IMR-90 (cell line): Measurements from ENCODE around the gene PRKAR2A. TPM values are rescaled to one million over a fixed set of nuclear protein-coding genes. Genes with fewer than 3 reads are reported as not detected.

ENCODE experiments used
- ATAC-seq: fragments of 200-7000 bp; cut with Tn5 transposase; 2 replicates; pipeline ENCODE4 v1.9.1; 2020; ENCODE audit warnings: low read depth, mild to moderate bottlenecking, moderate library complexity
- BruUV-seq: library from RNA; stranded (reverse); fragments of 400-500 nt; replicated peaks from 2 replicates; lab custom pipeline; 2021; lab: Mats Ljungman, UMichigan
- CTCF ChIA-PET: fragments of 300-600 bp; formaldehyde crosslinking; extraction: SDS; loops from one replicate; lab custom pipeline; 2021; ENCODE audit warnings: antibody characterized with exemption; lab: Yijun Ruan, JAX
- POLR2A ChIA-PET: fragments of 300-600 bp; sonication (Branson Sonifier 250); formaldehyde crosslinking; loops from one replicate; lab custom pipeline; 2022; ENCODE audit warnings: antibody characterized with exemption; ENCODE audit not compliant: unreplicated experiment; lab: Charles Lee
- DNase-seq: peaks from one replicate; pipeline ENCODE4 v3.0.0; 2013
- H2AFZ ChIP-seq: replicated peaks from 2 replicates; pipeline ENCODE3; 2013; ENCODE audit warnings: low read length, mild to moderate bottlenecking; ENCODE audit not compliant: poor library complexity
- H2AK5ac ChIP-seq: 2 replicates; pipeline ENCODE4 v1.6.1; 2013; ENCODE audit warnings: low read depth, low read length, inconsistent platforms
- H2AK9ac ChIP-seq: replicated peaks from 2 replicates; pipeline ENCODE3; 2013; ENCODE audit warnings: mild to moderate bottlenecking, low read depth, low read length, moderate library complexity; ENCODE audit not compliant: poor library complexity
- H2BK120ac ChIP-seq: 2 replicates; pipeline ENCODE4 v1.6.1; 2013; ENCODE audit warnings: low read depth, low read length, inconsistent platforms
- H2BK15ac ChIP-seq: 3 replicates; pipeline ENCODE4 v1.6.1; 2013; ENCODE audit warnings: low read depth, low read length, inconsistent platforms
- H2BK20ac ChIP-seq: 2 replicates; pipeline ENCODE4 v1.6.1; 2013; ENCODE audit warnings: low read depth, mild to moderate bottlenecking, inconsistent platforms, low read length, moderate library complexity
- H2BK5ac ChIP-seq: 2 replicates; pipeline ENCODE4 v1.6.1; 2013; ENCODE audit warnings: mild to moderate bottlenecking, low read depth, low read length, inconsistent platforms; ENCODE audit not compliant: poor library complexity, severe bottlenecking
- H3K14ac ChIP-seq: replicated peaks from 2 replicates; pipeline ENCODE4 v1.6.1; 2013; ENCODE audit warnings: low read depth, low read length, inconsistent platforms
- H3K18ac ChIP-seq: 2 replicates; pipeline ENCODE4 v1.6.1; 2013; ENCODE audit warnings: low read depth, low read length, control low read depth
- H3K23ac ChIP-seq: 2 replicates; pipeline ENCODE4 v1.6.1; 2013; ENCODE audit warnings: low read depth, low read length, inconsistent platforms
- H3K27ac ChIP-seq: 2 replicates; pipeline ENCODE4 v1.5.1; 2013; ENCODE audit warnings: mild to moderate bottlenecking, control low read depth, low read length; ENCODE audit not compliant: insufficient read depth
- H3K27me3 ChIP-seq: 2 replicates; pipeline ENCODE4 v1.6.1; 2013; ENCODE audit warnings: low read length; ENCODE audit not compliant: control insufficient read depth, insufficient read depth
- H3K36me3 ChIP-seq: 2 replicates; pipeline ENCODE4 v1.6.1; 2013; ENCODE audit warnings: low read length, mixed read lengths; ENCODE audit not compliant: control insufficient read depth, insufficient read depth
- H3K4ac ChIP-seq: 2 replicates; pipeline ENCODE4 v1.6.1; 2013; ENCODE audit warnings: low read depth, low read length, inconsistent platforms
- H3K4me1 ChIP-seq: 2 replicates; pipeline ENCODE4 v1.6.1; 2013; ENCODE audit warnings: low read length, mixed read lengths; ENCODE audit not compliant: control insufficient read depth, insufficient read depth
- H3K4me2 ChIP-seq: 2 replicates; pipeline ENCODE4 v1.6.1; 2013; ENCODE audit warnings: low read depth, mild to moderate bottlenecking, control low read depth, low read length, moderate library complexity
- H3K4me3 ChIP-seq: 2 replicates; pipeline ENCODE4 v1.5.1; 2013; ENCODE audit warnings: low read depth, mild to moderate bottlenecking, control low read depth, low read length, moderate library complexity; ENCODE audit not compliant: insufficient read depth
- H3K56ac ChIP-seq: 2 replicates; pipeline ENCODE4 v1.6.1; 2013; ENCODE audit warnings: low read length, inconsistent platforms; ENCODE audit not compliant: insufficient read depth; ENCODE audit errors: extremely low read depth
- H3K79me1 ChIP-seq, 2 experiments: 2 replicates each; pipeline ENCODE4 v1.6.1; 2013; ENCODE audit warnings: low read length in 2 of 2, inconsistent platforms in 1 of 2, low read depth in 1 of 2
- H3K9ac ChIP-seq: 2 replicates; pipeline ENCODE4 v1.6.1; 2013; ENCODE audit warnings: low read depth, low read length, control low read depth
- H3K9me1 ChIP-seq: 2 replicates; pipeline ENCODE4 v1.6.1; 2013; ENCODE audit warnings: low read length, inconsistent platforms; ENCODE audit not compliant: insufficient read depth
- H3K9me3 ChIP-seq: 2 replicates; pipeline ENCODE4 v1.6.1; 2013; ENCODE audit warnings: low read length; ENCODE audit not compliant: control insufficient read depth, insufficient read depth
- H4K20me1 ChIP-seq: 2 replicates; pipeline ENCODE4 v1.6.1; 2013; ENCODE audit warnings: low read length, inconsistent platforms; ENCODE audit not compliant: insufficient read depth
- H4K5ac ChIP-seq: 2 replicates; pipeline ENCODE4 v1.6.1; 2013; ENCODE audit warnings: mild to moderate bottlenecking, low read depth, low read length, control low read depth
- H4K8ac ChIP-seq, 2 experiments: 2 replicates each; pipeline ENCODE4 v1.6.1; 2013; ENCODE audit warnings: low read depth in 2 of 2, low read length in 2 of 2, control low read depth in 1 of 2, inconsistent platforms in 1 of 2
- H4K91ac ChIP-seq: 2 replicates; pipeline ENCODE4 v1.6.1; 2013; ENCODE audit warnings: low read depth, low read length, inconsistent platforms; ENCODE audit not compliant: insufficient read depth
- BHLHE40 ChIP-seq: fragments of 150-350 bp; IDR thresholded peaks from 2 replicates; pipeline ENCODE4 v1.6.1; 2016; ENCODE audit warnings: mild to moderate bottlenecking, low read depth, low read length
- CEBPB ChIP-seq: IDR thresholded peaks from 2 replicates; pipeline ENCODE4 v1.6.1; 2012; ENCODE audit warnings: low read depth, low read length, improper control_type of control experiment
- CHD1 ChIP-seq: IDR thresholded peaks from 2 replicates; pipeline ENCODE4 v1.6.1; 2012; ENCODE audit warnings: low read depth, low read length, improper control_type of control experiment
- FOS ChIP-seq: fragments of 150-350 bp; IDR thresholded peaks from 2 replicates; pipeline ENCODE4 v1.6.1; 2016; ENCODE audit warnings: low read depth, low read length
- MAFK ChIP-seq: IDR thresholded peaks from 2 replicates; pipeline ENCODE4 v1.6.1; 2012; ENCODE audit warnings: low read depth, low read length, improper control_type of control experiment
- MAZ ChIP-seq: IDR thresholded peaks from 2 replicates; pipeline ENCODE4 v1.6.1; 2012; ENCODE audit warnings: low read depth, mild to moderate bottlenecking, low read length, improper control_type of control experiment, moderate library complexity, borderline replicate concordance
- POLR2A ChIP-seq: IDR thresholded peaks from 2 replicates; pipeline ENCODE4 v1.6.1; 2012; ENCODE audit warnings: mild to moderate bottlenecking, low read depth, low read length
- RAD21 ChIP-seq: IDR thresholded peaks from 2 replicates; pipeline ENCODE4 v1.6.1; 2012; ENCODE audit warnings: low read length, improper control_type of control experiment
- RCOR1 ChIP-seq: IDR thresholded peaks from 2 replicates; pipeline ENCODE4 v1.6.1; 2012; ENCODE audit warnings: mild to moderate bottlenecking, low read length, improper control_type of control experiment; ENCODE audit not compliant: insufficient replicate concordance
- RFX5 ChIP-seq: IDR thresholded peaks from 2 replicates; pipeline ENCODE4 v1.8.0; 2012; ENCODE audit warnings: low read depth, mild to moderate bottlenecking, low read length, moderate library complexity
- SMC3 ChIP-seq: fragments of 150-350 bp; IDR thresholded peaks from 2 replicates; pipeline ENCODE4 v1.6.1; 2016; ENCODE audit warnings: low read depth, mild to moderate bottlenecking, antibody characterized with exemption, low read length, moderate library complexity
- WGBS, 2 experiments: methylation state at CpG; one replicate each; pipeline versions ENCODE4 v1.1.5 to v1.1.7; 2013; ENCODE audit warnings: missing lambda C conversion rate in 2 of 2; ENCODE audit not compliant: insufficient read length in 1 of 2; ENCODE audit errors: extremely low coverage in 2 of 2; 5-methylcytosine and 5-hydroxymethylcytosine counted together
- dilution Hi-C: fragments of 300-500 bp; cut with HindIII; formaldehyde crosslinking; loops from one replicate; pipeline ENCODE4 v1.14.3; 2018; ENCODE audit warnings: low sequenced_read_pairs; ENCODE audit not compliant: unreplicated experiment
- in situ Hi-C: fragments of 300-500 bp; cut with MboI; formaldehyde crosslinking; loops from 3 replicates; pipeline ENCODE4 v1.14.3; 2019; ENCODE audit warnings: low sequenced_read_pairs, inconsistent platforms, mixed read lengths
- intact Hi-C: fragments of 100-400 bp; cut with micrococcal nuclease; formaldehyde crosslinking; loops from 2 replicates; pipeline ENCODE4 v1.10.0; 2022
- polyA plus RNA-seq, 3 experiments: library from polyadenylated mRNA; depleted of rRNA; stranded (reverse); fragments of >200 nt; gene quantifications; 2 replicates each; pipeline ENCODE4 v1.2.3, GENCODE V29; 2012; ENCODE audit warnings: low replicate concordance in 1 of 3
- total RNA-seq: library from RNA; depleted of rRNA; stranded (reverse); fragments of >200 nt; gene quantifications from 2 replicates; pipeline ENCODE4 v1.2.3, GENCODE V29; 2012
- TF ChIP-seq, protein P1 (sequence below): conservative IDR thresholded peaks from 2 replicates; pipeline ENCODE4 v1.5.1; 2012; ENCODE audit warnings: mild to moderate bottlenecking, low read depth, low read length, improper control_type of control experiment

PRKAR2A gene
- total and polyA plus RNA-seq, 2 of the 4 experiments (the other 2 are of a cell fraction) = 11.3 to 48.2 TPM

DNA sequence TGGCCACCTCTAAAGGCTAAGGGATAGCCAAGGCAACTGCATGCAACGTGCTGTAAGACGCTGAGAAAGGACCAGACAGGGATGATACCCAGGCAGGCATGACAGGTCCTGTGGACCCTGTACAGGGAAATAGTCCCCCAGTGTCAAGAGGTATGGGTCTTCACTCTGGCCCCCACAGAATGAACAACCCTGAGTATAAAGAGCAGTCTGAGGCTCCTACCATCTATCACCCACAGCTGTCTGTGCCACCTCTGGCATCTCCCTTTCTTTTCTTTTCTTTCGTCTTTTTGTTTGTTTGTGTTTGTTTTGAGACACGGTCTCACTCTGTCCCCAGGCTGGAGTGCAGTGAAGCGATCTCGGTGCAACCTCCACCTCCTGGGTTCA lies 32.3 kb upstream of the PRKAR2A start:
- Histone ChIP-seq H3K56ac (no peak overlapping the region), H3K9ac (no peak overlapping the region), H3K23ac (no peak overlapping the region), H2BK120ac (no peak overlapping the region), H4K8ac (no peak overlapping the region), H2BK20ac (no peak overlapping the region), H2AK5ac (no peak overlapping the region), H4K20me1 (no peaks in the 10 kb centered on the region; the same call in 1 of the 2 replicates), H3K4me1 (no peaks in the 10 kb centered on the region), H3K4me3 (no peak overlapping the region), H3K14ac (no peak overlapping the region), H3K4me2 (no peak overlapping the region), H3K36me3 (peaks cover 5% of the 10 kb centered on the region), H3K27ac (no peak overlapping the region), H3K9me1 (peaks cover 3% of the 10 kb centered on the region; the same call in 1 of the 2 replicates), H2BK5ac (no peak overlapping the region), H3K9me3 (no peaks in the 10 kb centered on the region), H2AFZ (no peak overlapping the region), H3K4ac (no peak overlapping the region), H3K18ac (no peak overlapping the region), H4K91ac (no peak overlapping the region), H3K27me3 (no peaks in the 10 kb centered on the region), H2AK9ac (no peak overlapping the region), H3K79me1 (peaks cover 0 to 1% of the 10 kb centered on the region in 2 experiments; a peak in 1 of 4 replicates), H2BK15ac (no peak overlapping the region), H4K5ac (no peak overlapping the region)
- in situ Hi-C loops (no loop called here), dilution Hi-C loops (no loop called here), intact Hi-C loops (no loop called here)
- BruUV-seq = no TSS peak
- DNase-seq (no peak), ATAC-seq (no peak)
- ChIA-PET CTCF (no interaction called here), POLR2A (no interaction called here)
- TF ChIP-seq RAD21 (no peak), POLR2A (no peak), CHD1 (no peak), CEBPB (no peak), FOS (no peak), RCOR1 (no peak), SMC3 (no peak), RFX5 (no peak), MAZ (no peak), MAFK (no peak), BHLHE40 (no peak)
- TF ChIP-seq, protein P1, sequence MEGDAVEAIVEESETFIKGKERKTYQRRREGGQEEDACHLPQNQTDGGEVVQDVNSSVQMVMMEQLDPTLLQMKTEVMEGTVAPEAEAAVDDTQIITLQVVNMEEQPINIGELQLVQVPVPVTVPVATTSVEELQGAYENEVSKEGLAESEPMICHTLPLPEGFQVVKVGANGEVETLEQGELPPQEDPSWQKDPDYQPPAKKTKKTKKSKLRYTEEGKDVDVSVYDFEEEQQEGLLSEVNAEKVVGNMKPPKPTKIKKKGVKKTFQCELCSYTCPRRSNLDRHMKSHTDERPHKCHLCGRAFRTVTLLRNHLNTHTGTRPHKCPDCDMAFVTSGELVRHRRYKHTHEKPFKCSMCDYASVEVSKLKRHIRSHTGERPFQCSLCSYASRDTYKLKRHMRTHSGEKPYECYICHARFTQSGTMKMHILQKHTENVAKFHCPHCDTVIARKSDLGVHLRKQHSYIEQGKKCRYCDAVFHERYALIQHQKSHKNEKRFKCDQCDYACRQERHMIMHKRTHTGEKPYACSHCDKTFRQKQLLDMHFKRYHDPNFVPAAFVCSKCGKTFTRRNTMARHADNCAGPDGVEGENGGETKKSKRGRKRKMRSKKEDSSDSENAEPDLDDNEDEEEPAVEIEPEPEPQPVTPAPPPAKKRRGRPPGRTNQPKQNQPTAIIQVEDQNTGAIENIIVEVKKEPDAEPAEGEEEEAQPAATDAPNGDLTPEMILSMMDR = no peak
- WGBS, 2 experiments = 94% methylated on average over 2 of the region's 6 CpGs; no CpG with 5 or more reads in 1 of the 2 experiments
